ENCODE results near the gene USP6.
"Not testable (repeated sequence)": the region's sequence is repeated elsewhere in the genome, so short reads cannot be mapped to it uniquely, and the experiment has no call there.

Gene USP6

GRCh38 chr17:5131146-5131715, 15.4 kb downstream of the USP6 start:
- Histone ChIP-seq H3K9me3 (ENCODE audit: control insufficient read depth, low read length) (no peaks in the 10 kb centered on the region), H2AFZ (ENCODE audit: low read depth, low read length) (no peak overlapping the region)
- WGBS = 88% methylated on average over 7 of the region's 7 CpGs

GRCh38 chr17:5131799-5132502, 16.1 kb downstream of the USP6 start:
- H4K91ac ChIP-seq (ENCODE audit: low read length); H3K23ac ChIP-seq (ENCODE audit: low read length in 2 of 2); H2BK12ac ChIP-seq (ENCODE audit: low read length in 2 of 2); H3K4me3 ChIP-seq (ENCODE audit: insufficient read depth in 1 of 2, low read depth in 1 of 2, low read length in 2 of 2); H4K8ac ChIP-seq (ENCODE audit: low read length); DNase-seq; H2BK5ac ChIP-seq (ENCODE audit: low read depth, low read length, poor library complexity, severe bottlenecking); H3K18ac ChIP-seq (ENCODE audit: low read depth in 1 of 2, low read length in 2 of 2); H3K27ac ChIP-seq (ENCODE audit: low read length, poor library complexity, severe bottlenecking); H3K9me3 ChIP-seq (ENCODE audit: control insufficient read depth, low read length); H3K4ac ChIP-seq (ENCODE audit: low read depth in 1 of 2, low read length in 2 of 2); H2AK5ac ChIP-seq (ENCODE audit: low read length, severe bottlenecking); H2BK15ac ChIP-seq (ENCODE audit: low read depth, poor library complexity, severe bottlenecking); H3K36me3 ChIP-seq (ENCODE audit: control insufficient read depth in 1 of 2, insufficient read depth in 2 of 2, low read depth in 1 of 2, low read length in 2 of 2); H3K14ac ChIP-seq (ENCODE audit: low read length in 2 of 2); H2AFZ ChIP-seq (ENCODE audit: low read depth, low read length); H2BK120ac ChIP-seq (ENCODE audit: low read depth, low read length); H3K79me1 ChIP-seq (replicated peaks; ENCODE audit: low read length, poor library complexity, severe bottlenecking); H3K9ac ChIP-seq (ENCODE audit: low read length); H3K4me2 ChIP-seq (ENCODE audit: low read length, poor library complexity, severe bottlenecking); H3K4me1 ChIP-seq (ENCODE audit: control insufficient read depth, insufficient read depth, low read depth, low read length): not testable (repeated sequence)
- WGBS = 87% methylated on average over 16 of the region's 16 CpGs
- H3K27me3 ChIP-seq (ENCODE audit: control insufficient read depth in 1 of 2, insufficient read depth in 1 of 2, low read length in 2 of 2) = peaks cover 3 to 19% of the 10 kb centered on the region in 2 experiments

More at GRCh38 chr17:5131146-5131715, 15.4 kb downstream of the USP6 start:
- H3K4me2 ChIP-seq (ENCODE audit: low read length, poor library complexity, severe bottlenecking) = no peak overlapping the region
- H3K4ac ChIP-seq (ENCODE audit: low read depth in 1 of 2, low read length in 2 of 2) = no peak overlapping the region
- H2BK12ac ChIP-seq (ENCODE audit: low read length in 2 of 2) = no peak overlapping the region
- H3K36me3 ChIP-seq (ENCODE audit: control insufficient read depth in 1 of 2, insufficient read depth in 2 of 2, low read depth in 1 of 2, low read length in 2 of 2) = no peaks in the 10 kb centered on the region
- no peak overlapping the region for H2AK5ac ChIP-seq (ENCODE audit: low read length, severe bottlenecking)
- H3K18ac ChIP-seq (ENCODE audit: low read depth in 1 of 2, low read length in 2 of 2) = no peak overlapping the region
- H4K91ac ChIP-seq (ENCODE audit: low read length) = no peak overlapping the region
- H3K4me1 ChIP-seq (ENCODE audit: control insufficient read depth, insufficient read depth, low read depth, low read length) = no peaks in the 10 kb centered on the region
- H3K27me3 ChIP-seq (ENCODE audit: control insufficient read depth in 1 of 2, insufficient read depth in 1 of 2, low read length in 2 of 2) = peaks cover 3 to 21% of the 10 kb centered on the region in 2 experiments
- H4K8ac ChIP-seq (ENCODE audit: low read length) = no peak overlapping the region
- no peak for DNase-seq
- no peak overlapping the region for H2BK5ac ChIP-seq (ENCODE audit: low read depth, low read length, poor library complexity, severe bottlenecking)
- no peaks in the 10 kb centered on the region for H3K79me1 ChIP-seq (replicated peaks; ENCODE audit: low read length, poor library complexity, severe bottlenecking)
- no peak overlapping the region for H3K27ac ChIP-seq (ENCODE audit: low read length, poor library complexity, severe bottlenecking)
- H3K9ac ChIP-seq (ENCODE audit: low read length) = no peak overlapping the region
- no peak overlapping the region for H2BK15ac ChIP-seq (ENCODE audit: low read depth, poor library complexity, severe bottlenecking)
- no peak overlapping the region for H3K4me3 ChIP-seq (ENCODE audit: insufficient read depth in 1 of 2, low read depth in 1 of 2, low read length in 2 of 2)
- H3K14ac ChIP-seq (ENCODE audit: low read length in 2 of 2) = no peak overlapping the region
- no peak overlapping the region for H2BK120ac ChIP-seq (ENCODE audit: low read depth, low read length)
- no peak overlapping the region for H3K23ac ChIP-seq (ENCODE audit: low read length in 2 of 2)

- not testable (repeated sequence) for H2AK5ac ChIP-seq (ENCODE audit: low read length, severe bottlenecking); H3K36me3 ChIP-seq (ENCODE audit: control insufficient read depth in 1 of 2, insufficient read depth in 2 of 2, low read depth in 1 of 2, low read length in 2 of 2); H3K4me3 ChIP-seq (ENCODE audit: insufficient read depth in 1 of 2, low read depth in 1 of 2, low read length in 2 of 2); H3K18ac ChIP-seq (ENCODE audit: low read depth in 1 of 2, low read length in 2 of 2); H4K91ac ChIP-seq (ENCODE audit: low read length); H3K79me1 ChIP-seq (replicated peaks; ENCODE audit: low read length, poor library complexity, severe bottlenecking); H4K8ac ChIP-seq (ENCODE audit: low read length); H2BK120ac ChIP-seq (ENCODE audit: low read depth, low read length); H3K9ac ChIP-seq (ENCODE audit: low read length); H3K9me3 ChIP-seq (ENCODE audit: control insufficient read depth, low read length); H3K4ac ChIP-seq (ENCODE audit: low read depth in 1 of 2, low read length in 2 of 2); H3K4me1 ChIP-seq (ENCODE audit: control insufficient read depth, insufficient read depth, low read depth, low read length); H2AFZ ChIP-seq (ENCODE audit: low read depth, low read length); H3K23ac ChIP-seq (ENCODE audit: low read length in 2 of 2); H2BK5ac ChIP-seq (ENCODE audit: low read depth, low read length, poor library complexity, severe bottlenecking); H2BK15ac ChIP-seq (ENCODE audit: low read depth, poor library complexity, severe bottlenecking); H3K14ac ChIP-seq (ENCODE audit: low read length in 2 of 2); H3K4me2 ChIP-seq (ENCODE audit: low read length, poor library complexity, severe bottlenecking); H2BK12ac ChIP-seq (ENCODE audit: low read length in 2 of 2); DNase-seq; H3K27ac ChIP-seq (ENCODE audit: low read length, poor library complexity, severe bottlenecking)
- H3K27me3 ChIP-seq (ENCODE audit: control insufficient read depth in 1 of 2, insufficient read depth in 1 of 2, low read length in 2 of 2) = peaks cover 3 to 16% of the 10 kb centered on the region in 2 experiments
- WGBS = 93% methylated on average over 15 of the region's 15 CpGs
Observed at GRCh38 chr17:5132503-5133225, 16.8 kb downstream of the USP6 start.

GRCh38 chr17:5133311-5133710, 17.5 kb downstream of the USP6 start:
- Histone ChIP-seq H3K27me3 (ENCODE audit: control insufficient read depth in 1 of 2, insufficient read depth in 1 of 2, low read length in 2 of 2) (peaks cover 3 to 13% of the 10 kb centered on the region in 2 experiments), H3K9ac (ENCODE audit: low read length) (no peak overlapping the region), H2BK15ac (ENCODE audit: low read depth, poor library complexity, severe bottlenecking) (no peak overlapping the region), H3K18ac (ENCODE audit: low read depth in 1 of 2, low read length in 2 of 2) (no peak overlapping the region), H3K27ac (ENCODE audit: low read length, poor library complexity, severe bottlenecking) (no peak overlapping the region), H2AFZ (ENCODE audit: low read depth, low read length) (no peak overlapping the region), H3K4me2 (ENCODE audit: low read length, poor library complexity, severe bottlenecking) (no peak overlapping the region), H3K79me1 (replicated peaks; ENCODE audit: low read length, poor library complexity, severe bottlenecking) (no peaks in the 10 kb centered on the region), H3K14ac (ENCODE audit: low read length in 2 of 2) (no peak overlapping the region), H2BK12ac (ENCODE audit: low read length in 2 of 2) (no peak overlapping the region), H3K23ac (ENCODE audit: low read length in 2 of 2) (no peak overlapping the region), H2BK5ac (ENCODE audit: low read depth, low read length, poor library complexity, severe bottlenecking) (no peak overlapping the region), H3K4me1 (ENCODE audit: control insufficient read depth, insufficient read depth, low read depth, low read length) (no peaks in the 10 kb centered on the region), H4K91ac (ENCODE audit: low read length) (no peak overlapping the region), H4K8ac (ENCODE audit: low read length) (no peak overlapping the region), H3K4ac (ENCODE audit: low read depth in 1 of 2, low read length in 2 of 2) (no peak overlapping the region), H3K9me3 (ENCODE audit: control insufficient read depth, low read length) (no peaks in the 10 kb centered on the region), H2BK120ac (ENCODE audit: low read depth, low read length) (no peak overlapping the region), H2AK5ac (ENCODE audit: low read length, severe bottlenecking) (no peak overlapping the region), H3K36me3 (ENCODE audit: control insufficient read depth in 1 of 2, insufficient read depth in 2 of 2, low read depth in 1 of 2, low read length in 2 of 2) (no peaks in the 10 kb centered on the region), H3K4me3 (ENCODE audit: insufficient read depth in 1 of 2, low read depth in 1 of 2, low read length in 2 of 2) (no peak overlapping the region)
- DNase-seq = no peak
- 92% methylated on average over 8 of the region's 8 CpGs for WGBS

All from mesenchymal stem cell (in vitro differentiated cells and primary cell).